HL-60 (cell line): ENCODE measurements around the gene ITGA5.

Experiments used
- CTCF ChIP-seq: IDR thresholded peaks from one replicate; pipeline ENCODE4 v1.5.1; 2011; ENCODE audit warnings: low read length, control low read depth, inconsistent platforms; ENCODE audit not compliant: insufficient read depth
- POLR2AphosphoS5 ChIP-seq: IDR thresholded peaks from 2 replicates; pipeline ENCODE4 v1.6.1; 2012; ENCODE audit warnings: low read depth
- REST ChIP-seq: IDR thresholded peaks from 2 replicates; pipeline ENCODE4 v1.6.1; 2012; ENCODE audit warnings: low read depth; ENCODE audit not compliant: insufficient replicate concordance

GRCh38 chr12:54395545-54395944, 23.5 kb downstream of the ITGA5 start:
- TF ChIP-seq CTCF (no peak), POLR2AphosphoS5 (no peak), REST (no peak)
